Stimulated activated CD8-positive, alpha-beta memory T cell treated with anti-CD3 and anti-CD28 coated beads, Interleukin-4, amount 100 ng/mL, for 48 hours (primary cell): ENCODE data around the gene SLAMF1.

Experiments
- DNase-seq: peaks from one replicate; pipeline ENCODE4 v3.0.0-alpha.2; 2020

SLAMF1 gene

DNA sequence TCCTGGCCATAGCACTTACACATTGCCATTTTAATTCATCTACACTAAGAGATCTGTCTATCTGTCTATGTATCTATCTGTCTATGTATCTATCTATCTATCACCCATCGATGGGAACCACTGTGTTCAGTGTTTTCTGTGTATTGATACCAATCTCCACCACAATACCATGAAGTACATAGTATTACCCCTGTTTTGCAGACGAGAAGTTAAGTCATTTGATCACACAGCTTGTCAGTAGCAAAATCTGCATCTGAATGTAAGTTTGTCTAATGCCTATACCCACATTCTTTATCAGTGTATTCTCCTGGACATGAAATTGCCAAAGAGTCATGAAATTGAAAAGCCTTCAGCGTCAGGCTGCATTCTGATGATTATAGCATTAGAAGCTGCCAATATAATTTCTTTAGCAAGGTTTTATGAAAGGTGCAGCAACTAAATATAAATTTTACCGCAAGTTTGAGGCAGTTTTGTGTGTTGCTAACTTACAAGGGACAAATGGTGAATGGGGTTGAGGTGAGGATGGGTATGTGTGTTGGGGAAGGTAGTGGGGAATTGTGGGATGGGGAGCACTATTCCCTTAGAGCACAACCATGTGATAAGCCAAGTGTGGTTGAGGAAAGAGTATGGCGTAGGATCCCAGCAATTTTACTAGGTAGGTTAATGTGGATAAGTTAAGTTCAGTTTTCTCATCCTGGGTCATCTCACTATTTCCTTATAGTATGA lies 24.2 kb downstream of the SLAMF1 start:
- DNase-seq, result no peak

DNA sequence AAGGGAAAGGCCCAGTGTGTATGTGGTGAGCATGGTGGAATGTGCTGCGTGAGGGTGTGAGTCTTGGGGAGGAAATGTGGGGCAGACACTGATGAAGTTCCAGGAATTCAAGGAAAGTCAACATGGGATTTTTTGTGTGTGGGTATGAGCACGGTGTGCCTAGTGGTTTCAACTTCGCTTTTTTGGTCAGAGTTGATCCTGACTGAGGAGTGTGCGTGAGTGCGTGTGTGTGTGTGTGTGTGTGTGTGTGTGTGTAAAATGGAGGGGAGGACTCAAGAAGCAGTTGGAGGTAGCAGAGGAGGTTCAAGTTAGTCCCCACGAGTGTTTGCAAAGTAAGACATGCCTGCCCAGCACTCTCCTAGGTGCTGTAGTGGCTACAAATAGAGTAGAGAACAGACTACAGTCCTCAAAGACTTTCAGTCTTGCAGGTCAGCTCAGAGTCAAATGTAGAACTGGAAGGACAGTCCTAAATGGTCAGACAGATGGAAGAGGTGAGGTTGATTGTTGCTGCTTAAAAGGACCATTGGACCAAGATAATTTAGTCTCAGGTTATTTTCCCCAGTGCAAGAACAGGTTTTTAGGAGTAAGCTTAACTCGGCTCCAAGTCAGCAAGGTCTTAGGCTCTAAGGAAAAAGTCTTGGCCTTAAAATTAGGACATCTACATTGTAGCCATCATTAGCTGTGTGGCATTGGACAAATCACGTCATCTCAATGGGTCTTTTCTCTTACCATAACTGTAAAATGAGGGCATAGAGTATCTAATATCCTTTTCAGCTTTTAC lies 25.0 kb downstream of the SLAMF1 start:
- DNase-seq, result no peak

DNA sequence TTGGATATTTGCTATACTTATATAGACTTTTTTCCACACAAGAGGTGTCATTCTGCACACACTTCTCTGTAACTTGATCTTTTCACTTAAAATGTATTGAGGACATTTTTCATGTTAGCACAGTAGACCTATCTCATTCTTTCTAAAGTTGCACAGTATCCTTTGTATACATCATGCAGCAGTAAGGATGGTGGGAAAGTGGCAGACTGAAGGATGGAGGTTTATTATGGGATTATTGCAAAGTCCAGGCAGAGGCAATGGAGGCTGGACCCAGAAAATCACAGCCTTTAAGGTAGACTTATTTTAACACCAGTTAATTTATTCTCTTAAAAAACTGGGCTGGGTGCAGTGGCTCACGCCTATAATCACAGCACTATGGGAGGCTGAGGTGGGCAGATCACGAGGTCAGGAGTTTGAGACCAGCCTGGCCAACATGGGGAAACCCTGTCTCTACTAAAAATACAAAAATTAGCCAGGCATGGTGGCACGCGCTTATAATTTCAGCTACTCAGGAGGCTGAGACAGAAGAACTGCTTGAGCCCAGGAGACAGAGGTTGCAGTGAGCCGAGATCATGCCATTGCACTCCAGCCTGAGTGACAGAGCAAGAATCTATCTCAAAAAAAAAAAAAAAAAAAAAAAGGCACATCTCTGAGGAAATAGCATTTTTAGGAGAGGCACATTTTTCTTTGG lies 25.8 kb downstream of the SLAMF1 start:
- DNase-seq, result no peak

DNA sequence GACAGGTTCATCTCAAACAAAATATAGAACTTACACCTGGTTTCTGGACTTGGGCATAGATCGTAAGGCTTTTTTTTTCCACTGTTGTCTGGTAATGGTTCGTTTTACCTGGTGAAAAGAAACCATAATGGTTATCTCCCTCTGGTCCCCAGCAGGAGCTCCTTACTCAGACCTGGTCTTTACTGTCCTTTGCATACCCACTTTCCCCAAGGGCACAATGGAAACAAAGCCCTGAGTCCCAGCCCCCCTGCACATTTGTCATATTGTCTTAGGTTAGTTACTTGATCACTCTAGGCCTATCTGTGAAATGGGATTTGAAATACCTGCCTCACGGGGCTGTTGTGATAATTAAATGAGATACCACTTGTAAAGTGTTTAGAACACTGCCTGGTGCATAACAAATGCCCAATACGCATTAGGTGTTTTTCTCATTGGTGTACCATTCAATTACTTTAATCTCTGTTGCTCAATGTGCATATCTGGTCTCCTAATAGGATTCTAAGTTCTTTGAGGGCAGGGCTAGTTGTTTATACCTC lies 27.0 kb downstream of the SLAMF1 start:
- DNase-seq, result no peak

DNA sequence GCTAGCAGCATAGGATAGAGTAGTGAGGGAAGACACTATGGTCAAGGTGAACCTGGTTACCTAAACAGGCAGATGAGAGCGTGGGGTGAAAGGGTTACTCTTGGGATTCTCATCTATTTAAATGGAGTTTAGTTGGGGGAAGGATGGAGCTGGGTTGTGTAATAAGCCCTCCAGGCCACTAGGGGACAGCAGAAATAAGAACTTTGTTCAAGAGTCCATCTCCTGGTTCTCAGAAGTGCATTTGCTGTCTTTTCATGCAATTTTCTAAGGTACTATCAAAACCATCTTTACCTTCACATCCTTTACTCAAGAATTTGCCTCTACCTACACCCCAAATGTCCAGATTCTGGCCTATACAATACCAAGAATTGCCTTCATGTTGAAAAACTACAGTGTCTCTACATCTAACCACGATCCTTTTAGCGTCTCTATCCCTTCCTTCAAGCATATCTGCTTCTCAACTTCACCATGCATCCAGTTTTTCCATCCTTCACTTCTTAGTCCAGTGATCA lies 28.0 kb downstream of the SLAMF1 start:
- DNase-seq, result peak; percentile 63

DNA sequence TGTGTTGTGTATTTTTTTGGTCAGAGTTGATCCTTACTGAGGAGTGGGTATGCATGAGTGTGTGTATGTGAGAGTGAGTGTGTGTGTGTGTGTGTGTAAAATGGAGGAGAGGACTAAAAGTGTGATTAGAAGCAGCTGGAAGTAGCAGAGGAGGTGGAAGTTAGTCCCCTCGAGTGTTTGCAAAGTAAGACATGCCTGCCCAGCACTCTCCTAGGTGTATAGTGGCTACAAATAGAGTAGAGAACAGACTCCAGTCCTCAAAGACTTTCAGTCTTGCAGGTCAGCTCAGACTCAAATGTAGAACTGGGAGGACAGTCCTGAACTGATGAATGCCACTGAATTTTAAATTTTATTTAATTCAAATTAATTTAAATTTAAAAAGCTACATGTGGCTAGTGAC lies 28.5 kb downstream of the SLAMF1 start:
- no peak for DNase-seq

DNA sequence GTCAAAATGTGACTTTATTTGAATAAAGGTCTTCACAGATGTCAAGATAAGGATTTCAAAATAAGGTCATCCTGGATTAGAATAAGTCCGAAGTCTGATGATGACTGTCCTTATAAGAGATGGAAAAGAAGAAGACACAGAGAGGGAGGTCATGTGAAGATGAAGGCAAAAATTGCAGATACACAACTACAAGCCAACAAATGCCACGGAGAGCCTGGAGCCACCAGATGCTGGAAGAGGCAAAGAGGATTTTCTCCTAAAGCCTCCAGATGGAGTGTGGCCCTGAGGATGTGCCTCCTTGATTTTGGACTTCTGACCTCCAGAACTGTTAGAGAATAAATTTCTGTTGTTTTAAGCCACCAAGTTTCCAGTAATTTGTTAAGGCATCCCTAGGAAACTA lies 31.2 kb downstream of the SLAMF1 start:
- no peak for DNase-seq

DNA sequence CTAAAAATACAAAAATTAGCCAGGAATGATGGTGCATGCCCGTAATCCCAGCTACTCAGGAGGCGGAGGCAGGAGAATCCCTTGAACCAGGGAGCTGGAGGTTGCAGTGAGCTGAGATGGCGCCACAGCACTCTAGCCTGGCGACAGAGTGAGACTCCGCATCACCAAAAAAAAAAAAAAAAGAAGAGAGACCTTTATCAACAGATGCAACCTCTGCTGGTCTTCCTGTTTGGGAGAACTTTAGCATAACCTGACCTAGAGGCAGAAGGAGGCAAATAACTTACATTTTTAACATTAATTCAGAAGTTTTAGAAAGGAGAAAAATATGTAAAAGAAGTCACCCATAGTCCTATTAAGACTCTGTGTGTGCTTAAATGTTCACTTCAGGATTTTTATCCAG lies 32.4 kb downstream of the SLAMF1 start:
- no peak for DNase-seq

DNA sequence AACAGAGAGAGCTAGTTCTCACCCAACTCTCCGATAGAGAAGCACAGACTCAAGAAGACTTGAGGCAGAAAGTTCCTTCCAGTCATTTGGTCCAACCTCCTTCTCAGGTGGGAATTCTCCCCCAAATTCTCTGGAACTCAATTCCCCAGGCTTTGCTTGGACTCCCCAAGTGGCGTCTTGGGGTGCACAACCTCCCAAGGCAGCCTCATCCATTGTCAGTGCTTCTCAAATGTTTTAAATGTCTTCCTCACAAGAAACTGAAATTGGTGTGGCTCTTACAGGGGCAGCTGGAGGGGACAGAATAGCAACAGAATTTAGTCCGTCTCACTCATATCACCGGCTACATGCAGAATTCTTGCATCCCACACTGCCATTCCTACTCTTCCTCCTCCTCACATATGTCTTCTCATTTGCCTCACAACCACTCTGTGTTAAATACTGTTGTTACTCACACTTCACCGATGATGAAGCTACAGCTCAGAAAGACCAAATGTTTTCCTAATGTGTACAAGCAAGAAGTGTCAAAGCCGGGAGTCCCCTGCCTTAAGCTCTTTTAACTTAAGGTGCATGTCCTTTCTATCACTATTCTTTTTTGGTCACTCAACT lies 34.1 kb downstream of the SLAMF1 start:
- DNase-seq, result no peak

DNA sequence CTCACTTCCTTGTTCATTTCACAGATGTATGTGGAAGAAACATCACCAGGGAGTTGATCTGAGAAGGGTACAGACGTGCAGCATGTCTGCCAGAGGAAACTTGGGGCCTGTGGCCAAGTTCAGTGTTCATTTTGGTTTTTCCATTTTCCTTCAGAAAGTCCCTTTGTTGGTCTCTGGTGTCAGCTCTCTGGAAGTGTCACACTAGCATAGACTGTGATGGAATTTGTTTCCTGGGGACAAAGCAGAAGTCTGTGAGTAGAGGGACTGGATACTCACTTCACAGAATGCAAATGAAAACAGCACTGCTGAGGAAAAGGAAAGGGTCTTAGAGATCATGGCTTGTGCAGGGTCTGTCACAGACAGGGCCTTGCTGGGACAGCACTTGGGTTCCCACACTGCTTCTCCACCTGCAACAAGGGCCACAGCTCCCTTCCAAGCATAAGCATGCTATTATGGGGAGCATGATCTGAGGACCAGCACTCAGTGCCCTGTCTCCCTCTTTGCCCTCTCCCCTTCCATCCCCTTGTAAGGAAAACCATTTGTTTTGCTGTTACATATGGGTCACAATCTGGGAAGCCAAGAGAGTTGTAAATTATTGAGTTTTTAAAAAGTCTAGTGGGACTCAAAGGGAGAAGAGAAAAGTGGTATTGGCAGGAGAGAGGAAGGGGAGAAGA lies 36.1 kb downstream of the SLAMF1 start:
- no peak for DNase-seq

DNA sequence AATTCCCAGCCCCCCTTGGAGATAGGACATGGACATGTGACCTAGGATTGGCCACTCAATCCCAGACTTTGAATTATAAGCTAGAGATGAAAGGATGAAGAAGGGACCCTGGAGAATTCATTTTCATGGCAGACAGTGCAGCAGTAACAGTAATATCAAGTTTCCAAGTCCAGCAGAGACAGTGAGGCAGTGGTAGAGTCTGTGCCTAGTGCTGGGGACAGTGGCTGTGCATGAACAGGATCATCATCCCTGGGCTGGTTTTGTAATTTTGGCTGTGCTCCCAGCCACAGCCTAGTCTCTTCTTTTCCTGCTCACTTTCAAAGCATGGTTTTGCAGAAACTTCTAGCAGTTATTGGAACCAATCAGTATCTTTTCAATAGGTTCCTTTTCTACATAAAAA lies 37.9 kb downstream of the SLAMF1 start:
- DNase-seq, result no peak

DNA sequence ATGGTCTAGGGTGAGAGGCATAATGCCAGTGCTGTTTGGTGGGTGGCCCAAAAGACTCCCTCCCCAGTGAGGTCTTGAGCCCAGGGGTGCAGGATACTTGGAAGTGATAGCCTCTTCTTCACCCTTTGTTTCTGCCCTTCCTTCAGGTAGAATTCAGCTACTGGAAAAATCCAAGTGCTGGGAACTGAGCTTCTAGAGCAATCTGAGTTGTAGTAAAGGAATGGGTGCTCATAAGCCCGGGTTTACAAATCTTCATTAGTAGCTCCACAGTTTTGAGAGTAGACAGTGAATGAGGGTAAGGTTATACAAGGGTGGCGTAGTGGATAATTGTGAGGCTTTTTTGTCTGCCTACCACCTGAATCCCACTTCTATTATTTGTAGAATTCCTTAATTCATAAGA lies 38.3 kb downstream of the SLAMF1 start:
- no peak for DNase-seq

DNA sequence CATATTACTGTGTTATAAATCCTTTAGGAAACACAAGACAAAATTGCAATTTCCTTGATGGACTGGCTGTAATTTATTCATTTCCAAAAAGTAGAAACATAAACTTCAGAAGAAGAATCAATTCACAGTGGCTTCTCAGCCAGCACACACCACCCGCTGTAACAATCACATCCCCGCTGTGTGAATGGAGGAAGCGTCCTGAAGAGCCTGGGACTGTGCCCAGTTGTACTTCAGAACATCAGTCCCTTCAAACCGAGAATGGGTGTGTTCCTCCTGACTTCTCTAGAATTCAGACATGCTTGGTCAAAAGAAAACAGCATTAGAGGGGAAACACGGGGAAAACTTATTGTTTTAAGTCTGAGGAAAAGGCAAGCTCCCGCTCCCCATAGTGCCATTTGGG lies 38.8 kb downstream of the SLAMF1 start:
- DNase-seq, result no peak

DNA sequence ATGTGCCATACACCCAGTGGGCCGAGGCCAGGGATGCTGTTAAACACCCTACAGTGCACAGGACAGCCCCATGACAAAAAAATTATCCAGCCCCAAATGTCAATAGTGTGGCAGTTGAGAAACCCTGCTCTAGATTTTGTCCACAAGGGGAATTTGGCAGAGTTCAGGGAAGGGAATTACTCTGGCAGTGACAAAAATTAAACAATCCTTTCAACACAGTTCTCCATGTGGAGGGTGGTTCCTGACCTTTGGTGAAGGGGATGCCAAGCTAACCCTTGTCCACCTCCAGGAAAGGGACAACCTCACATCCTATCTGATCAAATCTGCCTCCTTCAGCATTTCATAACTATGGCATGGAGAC lies 39.2 kb downstream of the SLAMF1 start:
- no peak for DNase-seq

DNA sequence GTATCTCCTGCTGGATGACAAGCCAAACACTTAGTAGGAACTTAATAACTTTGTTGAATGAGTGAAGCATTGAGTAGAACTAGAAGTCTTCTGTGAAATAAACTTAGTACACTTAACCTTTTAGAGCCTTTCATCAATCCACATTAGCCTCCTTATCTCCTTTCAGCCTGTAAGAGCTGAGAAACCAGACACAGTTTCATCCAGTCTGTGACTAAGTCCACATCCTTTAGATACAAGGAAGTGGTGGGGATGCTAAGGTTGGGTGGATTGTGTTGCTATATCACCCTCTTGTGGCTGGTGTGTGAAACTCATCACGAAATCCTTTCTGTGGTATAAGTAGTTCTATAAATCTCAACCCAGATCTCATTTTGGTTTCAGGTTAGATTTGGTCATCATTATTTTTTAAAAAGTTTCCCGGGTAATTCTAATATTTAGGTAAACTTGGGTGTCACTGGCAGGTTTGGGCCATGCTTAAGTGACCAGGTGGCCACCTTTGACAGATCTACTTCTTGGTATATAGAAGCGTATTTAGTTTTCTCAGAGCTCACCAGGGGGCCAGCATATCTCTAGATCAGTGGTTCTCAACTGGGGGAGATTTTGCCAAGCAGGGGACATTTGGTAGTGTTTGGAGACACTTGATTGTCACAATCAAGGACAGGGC lies 39.7 kb downstream of the SLAMF1 start:
- DNase-seq, result peak; percentile 57

DNA sequence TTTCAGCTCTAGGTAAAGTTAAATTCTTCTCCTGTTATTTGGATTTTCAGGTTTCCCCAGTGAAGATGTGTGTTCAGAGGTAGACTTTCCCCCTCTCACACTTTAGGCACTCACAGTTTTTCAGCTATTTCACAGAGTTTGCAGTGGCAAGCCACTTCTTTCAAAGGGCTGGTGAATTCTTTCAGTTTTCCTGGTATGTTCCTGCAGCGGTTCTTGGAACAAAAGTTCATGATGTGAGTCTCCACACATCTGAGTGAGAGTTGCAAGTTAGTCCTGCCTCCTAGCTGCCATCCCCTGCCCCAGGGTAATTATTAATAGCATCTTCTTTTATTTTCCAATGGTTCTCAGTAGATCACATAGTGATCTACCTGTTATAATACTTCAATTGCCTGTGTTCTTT lies 40.2 kb downstream of the SLAMF1 start:
- DNase-seq, result no peak

DNA sequence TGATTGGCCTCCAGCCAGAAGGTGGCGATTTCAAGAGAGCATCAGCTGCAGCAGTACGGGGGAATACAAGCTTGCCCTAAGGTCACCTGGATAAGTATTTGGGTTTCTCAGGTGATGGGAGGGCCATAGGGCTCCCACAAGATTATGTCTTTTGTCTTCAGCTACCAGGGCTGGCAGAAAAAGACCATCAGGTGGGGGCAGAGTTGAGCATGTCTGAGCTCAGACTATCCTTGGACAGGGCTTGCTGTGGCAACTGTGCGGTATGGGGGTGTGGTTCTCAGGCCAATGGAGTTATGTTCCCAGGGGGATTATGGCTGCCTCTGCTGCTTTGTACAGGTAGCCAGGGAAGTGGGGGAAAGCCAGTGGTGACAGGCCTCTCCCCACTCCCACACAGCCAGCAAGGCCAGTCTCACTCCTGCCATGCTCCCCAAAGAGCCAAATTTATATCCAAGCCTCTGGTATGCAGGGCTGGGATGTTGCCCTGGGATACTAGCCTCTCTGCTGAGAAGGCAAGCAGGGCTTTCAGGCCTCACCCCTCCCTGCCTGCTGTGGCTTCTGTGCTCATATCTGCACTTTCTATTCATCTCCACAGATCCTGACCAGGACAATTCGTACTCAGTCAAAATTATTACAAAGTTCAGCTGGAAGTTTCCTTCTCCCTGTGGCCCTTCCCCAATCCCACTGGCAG lies 40.9 kb downstream of the SLAMF1 start:
- no peak for DNase-seq

DNA sequence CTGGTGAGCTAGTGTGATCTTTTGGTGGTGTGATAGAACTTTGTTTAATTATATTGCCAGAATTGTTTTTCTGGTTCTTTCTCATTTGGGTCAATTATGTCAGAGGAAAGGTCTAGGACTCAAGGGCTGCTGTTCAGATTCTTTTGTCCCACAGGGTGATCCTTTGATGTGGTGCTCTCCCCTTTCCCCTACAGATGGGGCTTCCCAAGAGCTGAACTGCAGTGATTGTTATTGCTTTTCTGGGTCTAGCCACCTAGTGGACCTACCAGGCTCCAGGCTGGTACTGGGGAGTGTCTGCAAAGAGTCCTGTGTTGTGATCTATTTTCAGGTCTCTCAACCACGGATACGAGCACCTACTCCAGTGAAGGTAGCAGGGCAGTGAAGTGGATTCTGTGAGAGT lies 41.6 kb downstream of the SLAMF1 start:
- DNase-seq, result no peak

DNA sequence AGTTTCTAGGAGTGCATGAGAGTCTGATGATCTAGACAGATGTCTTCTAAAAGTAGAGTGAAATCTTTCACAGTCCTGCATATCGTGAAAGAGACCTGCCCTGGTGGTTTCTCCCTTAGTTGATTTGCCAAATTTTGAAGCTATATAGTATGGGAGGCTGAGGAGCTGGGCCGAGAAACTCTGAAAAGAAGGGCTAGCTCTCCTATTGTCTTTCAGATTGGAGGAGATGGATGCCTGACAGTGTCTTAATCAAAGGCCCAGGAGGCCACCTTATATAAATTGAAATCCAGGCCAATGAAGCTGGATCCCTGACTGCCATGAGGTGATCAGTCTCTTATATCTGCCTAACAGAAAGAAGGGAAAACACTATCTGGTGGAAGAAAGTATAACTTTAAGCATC lies 49.1 kb downstream of the SLAMF1 start:
- DNase-seq, result no peak

DNA sequence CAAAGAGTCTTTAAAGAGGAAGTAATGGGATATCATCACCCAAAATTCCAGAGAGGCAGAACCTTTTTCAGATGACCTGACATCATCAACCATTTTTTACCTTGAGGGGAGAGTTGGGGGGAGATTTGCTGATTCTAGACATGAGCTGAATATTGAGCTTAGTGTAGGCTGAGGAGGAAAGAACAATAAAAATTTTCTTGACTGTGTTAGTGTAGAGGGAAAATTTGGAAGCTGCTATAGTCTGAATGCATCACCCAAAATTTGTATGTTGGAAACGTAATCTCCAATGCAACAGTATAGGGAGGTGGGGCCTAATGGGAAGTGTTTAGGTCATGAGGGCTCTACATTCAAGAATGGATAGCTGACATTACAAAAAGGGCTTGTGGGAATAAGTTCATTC lies 49.8 kb downstream of the SLAMF1 start:
- no peak for DNase-seq

DNA sequence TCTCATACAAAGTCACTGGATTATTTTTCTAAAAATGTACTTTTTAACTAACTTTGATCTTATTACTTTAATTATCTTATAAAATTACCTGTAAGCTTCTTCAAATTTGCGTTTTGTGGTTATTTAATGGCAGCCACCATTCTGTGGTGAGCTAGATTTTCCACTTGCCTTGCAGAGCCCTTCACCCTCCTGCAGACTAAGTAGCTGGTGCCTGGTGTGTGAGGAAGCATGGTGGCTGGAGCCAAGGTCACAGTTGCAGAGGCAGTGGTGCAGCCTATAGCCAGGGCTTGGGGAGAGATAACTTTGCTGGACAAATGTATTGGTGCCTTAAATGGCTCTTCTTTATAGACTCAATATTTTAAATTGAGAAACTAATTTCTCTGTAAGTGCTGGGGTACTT lies 56.4 kb downstream of the SLAMF1 start:
- no peak for DNase-seq
